Tibial artery (tissue), 4 donors: ENCODE results near the gene RPL22.

Source experiments
- DNase-seq, 2 donors: peaks; one replicate each; pipeline ENCODE4 v3.0.0-alpha.2; 2019
- H3K27ac ChIP-seq, 2 donors: fragments of 200-600 bp; sonication (generic) in 1 of 2; 1 replicate in 1 of 2; 2 replicates in 1 of 2; pipeline ENCODE4 v1.5.1; 2018 to 2019; ENCODE audit warnings: mild to moderate bottlenecking in 1 of 2
- H3K27me3 ChIP-seq, 2 donors: fragments of 200-600 bp; sonication (generic) in 1 of 2; one replicate each; pipeline versions ENCODE4 v1.5.1 to v1.6.0; 2016 to 2019
- H3K36me3 ChIP-seq, 3 donors: fragments of 200-600 bp; sonication (generic) in 2 of 3; one replicate each; pipeline ENCODE4 v1.5.1; 2016 to 2019; ENCODE audit warnings: mild to moderate bottlenecking in 2 of 3
- H3K4me1 ChIP-seq, 4 donors: fragments of 200-600 bp; sonication (generic) in 2 of 4; 1 replicate in 3 of 4; 2 replicates in 1 of 4; pipeline ENCODE4 v1.5.1; 2016 to 2019
- H3K4me3 ChIP-seq, 2 donors: fragments of 200-600 bp; sonication (generic) in 1 of 2; 1 replicate in 1 of 2; 2 replicates in 1 of 2; pipeline ENCODE4 v1.5.1; 2018 to 2019; ENCODE audit warnings: mild to moderate bottlenecking in 2 of 2
- H3K9me3 ChIP-seq, 3 donors: fragments of 200-600 bp; sonication (generic) in 1 of 3; one replicate each; pipeline ENCODE4 v1.5.1; 2016 to 2019
- intact Hi-C: fragments of 100-400 bp; cut with DNase I; formaldehyde crosslinking; loops from one replicate; pipeline ENCODE4 v1.15.0; 2023; ENCODE audit warnings: low total_unique reads
- TF ChIP-seq, protein P1 (sequence below), 2 experiments: fragments of 200-600 bp in 1 of 2; fragments of 450-650 bp in 1 of 2; IDR thresholded peaks; one replicate each; pipeline ENCODE4 v1.5.1; 2017 to 2019; ENCODE audit warnings: antibody characterized with exemption in 2 of 2, mild to moderate bottlenecking in 1 of 2, moderate library complexity in 1 of 2

Gene RPL22

DNA sequence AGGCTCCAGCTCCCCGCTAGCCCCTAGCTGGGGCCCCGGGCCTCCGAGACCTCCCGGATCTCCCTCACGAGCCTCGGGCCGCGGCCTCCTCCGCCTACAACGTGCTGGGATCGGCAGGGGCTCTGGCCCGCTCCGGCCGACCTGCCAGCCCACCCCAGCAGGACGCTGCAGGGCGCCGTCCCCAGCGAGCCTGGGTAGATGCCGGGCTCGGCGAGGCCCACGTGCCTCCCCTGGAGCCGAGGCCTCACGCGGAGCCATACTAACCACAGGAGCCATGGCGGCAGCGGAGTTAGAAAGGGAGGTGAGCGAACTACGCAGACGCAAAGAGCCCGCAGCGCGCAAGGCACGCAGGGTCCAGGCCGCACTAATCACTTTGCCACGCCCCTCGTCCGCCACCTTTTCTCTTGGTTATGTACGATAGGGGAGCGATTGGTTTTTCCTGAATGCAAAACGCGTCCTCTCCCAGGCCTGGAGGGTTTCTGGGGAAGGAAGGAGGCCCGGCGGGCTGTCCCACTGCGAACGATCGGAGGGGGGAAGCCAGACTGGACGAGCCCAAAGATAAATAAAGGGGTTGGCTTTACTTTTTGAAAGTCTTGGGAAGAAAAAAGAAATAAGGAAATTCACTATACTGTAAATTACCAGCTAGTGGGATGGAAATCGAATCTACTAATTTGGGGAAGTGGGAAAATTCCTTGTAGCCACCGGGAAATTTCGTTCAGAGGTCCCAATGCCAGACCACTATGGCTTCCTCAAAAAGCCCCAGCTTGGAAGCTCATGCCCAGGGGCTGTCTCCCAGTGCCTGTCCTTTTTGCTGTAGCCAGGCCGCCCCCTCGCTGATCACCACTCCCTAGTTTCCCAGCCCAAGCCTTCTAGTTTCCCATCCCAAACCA is at the start of gene RPL22:
Gene RPL22, minus strand, starts transcription at position 298 of the 890 bp plus-strand sequence. Its CDS starts 22 bp downstream, at position 276.
- no peaks in the 10 kb centered on the region for H3K27me3 ChIP-seq
- peaks cover 0 to 31% (median 21%) of the 10 kb centered on the region in 4 donors for H3K4me1 ChIP-seq
- peak within 1 kb of the TSS; percentile 92 to 97 for H3K4me3 ChIP-seq
- intact Hi-C loops: loop anchor here (2.0 to 5.0 kb wide), 2 partner anchors 38 to 193 kb away; partner anchors contain the start of genes ACOT7 and ICMT
- peaks cover 17 to 30% (median 28%) of the 10 kb centered on the region in 3 donors for H3K36me3 ChIP-seq
- peak within 1 kb of the TSS; percentile 71 to 84 for H3K27ac ChIP-seq
- TF ChIP-seq, protein P1, sequence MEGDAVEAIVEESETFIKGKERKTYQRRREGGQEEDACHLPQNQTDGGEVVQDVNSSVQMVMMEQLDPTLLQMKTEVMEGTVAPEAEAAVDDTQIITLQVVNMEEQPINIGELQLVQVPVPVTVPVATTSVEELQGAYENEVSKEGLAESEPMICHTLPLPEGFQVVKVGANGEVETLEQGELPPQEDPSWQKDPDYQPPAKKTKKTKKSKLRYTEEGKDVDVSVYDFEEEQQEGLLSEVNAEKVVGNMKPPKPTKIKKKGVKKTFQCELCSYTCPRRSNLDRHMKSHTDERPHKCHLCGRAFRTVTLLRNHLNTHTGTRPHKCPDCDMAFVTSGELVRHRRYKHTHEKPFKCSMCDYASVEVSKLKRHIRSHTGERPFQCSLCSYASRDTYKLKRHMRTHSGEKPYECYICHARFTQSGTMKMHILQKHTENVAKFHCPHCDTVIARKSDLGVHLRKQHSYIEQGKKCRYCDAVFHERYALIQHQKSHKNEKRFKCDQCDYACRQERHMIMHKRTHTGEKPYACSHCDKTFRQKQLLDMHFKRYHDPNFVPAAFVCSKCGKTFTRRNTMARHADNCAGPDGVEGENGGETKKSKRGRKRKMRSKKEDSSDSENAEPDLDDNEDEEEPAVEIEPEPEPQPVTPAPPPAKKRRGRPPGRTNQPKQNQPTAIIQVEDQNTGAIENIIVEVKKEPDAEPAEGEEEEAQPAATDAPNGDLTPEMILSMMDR (IDR thresholded peaks at IDR 0.05): no peak
- no peaks in the 10 kb centered on the region for H3K9me3 ChIP-seq
- peak; percentile 99 for DNase-seq

DNA sequence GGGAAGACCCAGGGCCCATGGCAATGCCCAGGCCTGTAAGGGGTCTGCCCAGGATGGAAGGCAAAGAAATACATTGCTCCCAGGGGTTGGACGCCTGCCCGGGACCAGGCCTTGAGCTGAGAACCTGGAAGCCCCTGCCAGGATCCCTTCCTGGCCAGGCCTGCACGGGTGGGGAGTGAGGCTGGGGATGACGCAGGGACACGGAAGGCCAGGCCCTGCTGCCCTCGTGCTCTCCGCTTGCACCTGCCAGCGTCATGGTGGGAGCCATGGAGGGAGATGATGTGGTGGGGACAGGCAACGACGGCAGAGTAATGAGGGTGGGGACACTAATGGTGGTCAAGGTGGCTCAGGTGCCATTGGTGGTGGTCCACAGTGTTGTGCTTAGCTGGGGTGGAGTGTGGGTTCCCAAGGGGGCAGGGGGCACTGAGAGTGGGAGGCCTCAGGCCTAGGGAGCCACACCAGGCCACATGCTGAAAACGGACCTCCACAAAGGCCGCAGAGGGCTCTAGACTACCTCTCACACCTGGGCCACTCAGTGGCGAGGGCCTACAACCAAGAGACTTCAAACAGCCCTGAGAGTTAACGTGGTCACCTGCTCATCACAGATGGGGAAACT is 48.9 kb upstream of the RPL22 start:
- Histone ChIP-seq H3K27ac (no peak overlapping the region), H3K9me3 (no peaks in the 10 kb centered on the region), H3K4me1 (peaks cover 0 to 31% (median 9%) of the 10 kb centered on the region in 4 donors), H3K27me3 (peaks cover 12 to 95% of the 10 kb centered on the region in 2 donors), H3K4me3 (no peak overlapping the region), H3K36me3 (no peaks in the 10 kb centered on the region)
- intact Hi-C loops: loop anchor here (5.0 kb wide), 2 partner anchors 94 to 186 kb away; no protein-coding TSS in a partner anchor
- no peak for DNase-seq
- TF ChIP-seq, protein P1 (IDR thresholded peaks at IDR 0.05): no peak

DNA sequence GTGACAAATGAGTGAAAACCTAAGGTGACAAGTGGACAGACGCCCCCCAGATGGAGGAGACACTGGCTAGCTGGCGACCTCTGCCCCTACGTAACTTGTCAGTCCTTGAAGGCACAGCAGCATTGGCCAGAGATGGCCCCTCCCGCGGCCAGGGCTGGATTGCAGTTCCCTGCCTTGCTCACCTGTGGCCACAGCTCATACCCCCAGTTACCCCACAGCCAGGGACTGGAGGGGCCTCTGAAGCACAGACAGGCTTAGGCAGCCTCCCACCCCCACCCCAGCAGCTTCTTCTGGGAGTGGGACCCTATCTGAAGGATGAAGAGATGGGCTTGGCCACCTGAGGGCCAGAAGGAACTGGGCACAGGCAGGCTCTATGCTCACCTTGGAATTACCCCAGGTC is 48.3 kb upstream of the RPL22 start:
- intact Hi-C loops: loop anchor here (2.0 to 5.0 kb wide), 3 partner anchors 95 to 185 kb away; no protein-coding TSS in a partner anchor
- TF ChIP-seq, protein P1 (IDR thresholded peaks at IDR 0.05): no peak
- peaks cover 15 to 96% of the 10 kb centered on the region in 2 donors for H3K27me3 ChIP-seq
- peaks cover 0 to 31% (median 10%) of the 10 kb centered on the region in 4 donors for H3K4me1 ChIP-seq
- no peak overlapping the region for H3K27ac ChIP-seq
- no peaks in the 10 kb centered on the region for H3K36me3 ChIP-seq
- H3K9me3 ChIP-seq: no peaks in the 10 kb centered on the region
- no peak for DNase-seq
- no peak overlapping the region for H3K4me3 ChIP-seq

DNA sequence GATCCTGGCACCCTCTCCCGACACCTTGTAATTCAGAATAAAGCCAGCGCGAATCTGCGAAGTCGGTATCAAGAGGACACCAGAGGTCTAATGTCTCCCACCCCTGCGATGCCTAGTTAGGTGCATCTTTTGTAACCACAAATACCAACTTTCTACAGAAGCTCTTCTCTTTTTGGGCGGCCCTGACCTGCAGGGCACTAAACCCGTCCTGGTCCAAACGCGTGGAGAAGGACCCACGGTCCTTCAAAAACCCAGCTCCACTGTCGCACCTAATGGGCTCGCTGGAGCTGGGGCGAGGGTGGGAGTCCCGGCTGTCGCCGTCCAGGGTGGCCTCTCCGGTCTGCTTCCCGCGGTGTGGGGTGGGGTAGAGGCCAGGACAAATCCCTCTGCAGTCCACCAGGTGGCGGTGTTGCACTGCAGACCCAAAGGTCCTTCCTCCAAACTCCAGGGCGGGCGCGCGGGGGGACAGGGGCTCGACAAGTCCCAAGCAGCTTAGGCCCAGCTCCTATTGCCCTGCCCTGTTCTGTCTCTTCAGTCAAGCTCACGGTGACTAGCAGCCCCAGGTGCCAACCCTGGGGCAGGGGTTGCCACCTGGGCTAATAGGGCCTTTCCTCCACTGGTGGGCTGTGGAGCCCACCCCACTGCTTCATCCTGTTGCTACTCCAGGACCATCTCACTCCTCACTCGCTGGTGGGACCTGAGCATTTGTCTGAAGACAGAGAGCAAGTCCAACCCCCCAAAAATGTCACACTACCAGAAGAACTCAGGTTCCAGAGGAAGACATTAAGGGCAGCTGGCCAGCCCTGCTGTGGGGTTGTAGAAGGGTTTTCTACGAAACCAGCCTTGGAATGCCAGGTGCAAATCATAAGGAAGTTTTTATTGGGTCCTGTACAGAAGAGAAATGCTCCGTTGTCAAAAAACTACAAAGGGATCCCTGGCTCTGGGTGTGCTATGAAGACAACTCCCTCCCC is 47.4 kb upstream of the RPL22 start:
- Histone ChIP-seq H3K4me1 (peaks cover 0 to 40% (median 18%) of the 10 kb centered on the region in 4 donors), H3K9me3 (no peaks in the 10 kb centered on the region), H3K27me3 (peaks cover 15 to 96% of the 10 kb centered on the region in 2 donors), H3K27ac (no peak overlapping the region), H3K36me3 (no peaks in the 10 kb centered on the region), H3K4me3 (no peak overlapping the region)
- intact Hi-C loops: loop anchor here (2.0 to 5.0 kb wide), 3 partner anchors 96 to 184 kb away; no protein-coding TSS in a partner anchor
- peak; percentile 64 to 86 for DNase-seq
- TF ChIP-seq, protein P1 (IDR thresholded peaks at IDR 0.05): peak; percentile 97 to 98
